Hematopoietic multipotent progenitor cell treated with erythropoietin and hydrocortisone succinate and interleukin-3 and kit ligand, for 17 days (in vitro differentiated cells): ENCODE results near the gene MICU2.
"Not testable (repeated sequence)": the region's sequence is repeated elsewhere in the genome, so short reads cannot be mapped to it uniquely, and the experiment has no call there.

Experiments
- DNase-seq: peaks from one replicate; pipeline ENCODE4 v3.0.0-alpha.2; 2015; ENCODE audit warnings: low spot score

The MICU2 gene

GRCh38 chr13:21594715-21595545 is 9.0 kb downstream of the MICU2 start:
- no peak for DNase-seq

GRCh38 chr13:21590665-21591456 is 13.1 kb downstream of the MICU2 start:
- not testable (repeated sequence) for DNase-seq

GRCh38 chr13:21590231-21590630 is 13.7 kb downstream of the MICU2 start:
- DNase-seq, result no peak

GRCh38 chr13:21589510-21589909 is 14.5 kb downstream of the MICU2 start:
- DNase-seq, result not testable (repeated sequence)

GRCh38 chr13:21588411-21588810 is 15.6 kb downstream of the MICU2 start:
- not testable (repeated sequence) for DNase-seq

- DNase-seq, result no peak
Measured at GRCh38 chr13:21584973-21585592, 18.9 kb downstream of the MICU2 start.

GRCh38 chr13:21583478-21583877 is 20.5 kb downstream of the MICU2 start:
- DNase-seq, result no peak

GRCh38 chr13:21580736-21581135 is 23.2 kb downstream of the MICU2 start:
- DNase-seq, result no peak

GRCh38 chr13:21579754-21580316 is 24.1 kb downstream of the MICU2 start:
- no peak for DNase-seq

- no peak for DNase-seq
Measured at GRCh38 chr13:21578748-21579147, 25.2 kb downstream of the MICU2 start.

- DNase-seq, result no peak
Measured at GRCh38 chr13:21576426-21576825, 27.5 kb downstream of the MICU2 start.

GRCh38 chr13:21573920-21574712 is 29.9 kb downstream of the MICU2 start:
- DNase-seq, result no peak

GRCh38 chr13:21569686-21570085 is 34.3 kb downstream of the MICU2 start:
- DNase-seq, result no peak

GRCh38 chr13:21568854-21569253 is 35.1 kb downstream of the MICU2 start:
- DNase-seq, result no peak

GRCh38 chr13:21567714-21568113 is 36.3 kb downstream of the MICU2 start:
- DNase-seq, result peak; percentile 12

GRCh38 chr13:21557995-21558394 is 46.0 kb downstream of the MICU2 start:
- DNase-seq, result peak; percentile 46

GRCh38 chr13:21556051-21556450 is 47.9 kb downstream of the MICU2 start:
- no peak for DNase-seq

- not testable (repeated sequence) for DNase-seq
Measured at GRCh38 chr13:21553261-21553660, 50.7 kb downstream of the MICU2 start.

- DNase-seq, result no peak
Measured at GRCh38 chr13:21550918-21551317, 53.1 kb downstream of the MICU2 start.

GRCh38 chr13:21549633-21550032 is 54.3 kb downstream of the MICU2 start:
- no peak for DNase-seq

GRCh38 chr13:21548577-21548976 is 55.4 kb downstream of the MICU2 start:
- DNase-seq, result no peak

- no peak for DNase-seq
Measured at GRCh38 chr13:21546372-21546771, 57.6 kb downstream of the MICU2 start.
